ENCODE results near the gene GRIP1.

Gene GRIP1

DNA sequence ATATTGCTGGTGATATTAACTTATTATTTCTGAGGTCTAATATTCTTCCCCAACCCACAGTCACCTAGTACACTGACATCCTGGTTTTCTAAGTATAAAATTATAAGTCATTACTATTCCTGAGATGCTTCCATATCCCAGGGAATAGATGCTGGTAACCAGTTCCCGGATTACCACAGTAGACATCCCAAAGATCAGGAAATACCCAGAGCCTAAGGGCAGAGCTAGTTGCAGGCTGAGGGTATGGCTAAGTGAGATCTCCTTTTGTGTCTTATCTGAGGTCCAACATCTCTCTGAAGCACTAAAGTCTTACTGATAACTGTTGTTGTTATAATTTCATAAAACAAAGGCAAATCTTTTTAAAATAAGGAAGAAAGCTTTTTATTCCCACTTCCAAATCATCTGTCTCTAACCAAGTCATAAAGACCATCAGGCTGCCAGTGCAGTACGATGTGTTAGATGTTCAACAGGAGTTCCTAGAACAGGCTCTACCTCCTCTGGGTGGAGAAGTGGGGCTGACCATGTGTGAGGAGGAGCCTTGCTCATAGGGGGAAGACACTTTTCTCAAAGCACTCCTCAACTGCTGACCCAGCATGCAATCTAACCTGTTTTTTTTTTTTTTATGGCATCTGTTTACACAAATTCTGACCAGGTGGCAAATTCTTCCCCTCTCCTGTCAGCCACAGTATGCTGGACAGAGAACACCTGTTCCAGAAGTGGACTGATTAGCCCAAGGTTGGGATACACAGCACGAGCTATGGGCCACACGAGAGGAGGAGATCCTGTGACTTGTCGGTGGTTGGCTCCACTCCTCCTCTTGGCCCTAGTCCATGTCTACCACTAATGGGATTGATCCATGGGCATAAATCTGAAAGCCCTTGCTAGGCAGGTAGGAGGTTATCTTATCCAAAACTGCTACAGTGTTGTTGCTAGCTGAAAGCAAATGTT lies 16.1 kb upstream of the GRIP1 start:
- DNase-seq (ENCODE audit: extremely low read depth in 1 of 2, low read depth in 1 of 2), result no peak

DNA sequence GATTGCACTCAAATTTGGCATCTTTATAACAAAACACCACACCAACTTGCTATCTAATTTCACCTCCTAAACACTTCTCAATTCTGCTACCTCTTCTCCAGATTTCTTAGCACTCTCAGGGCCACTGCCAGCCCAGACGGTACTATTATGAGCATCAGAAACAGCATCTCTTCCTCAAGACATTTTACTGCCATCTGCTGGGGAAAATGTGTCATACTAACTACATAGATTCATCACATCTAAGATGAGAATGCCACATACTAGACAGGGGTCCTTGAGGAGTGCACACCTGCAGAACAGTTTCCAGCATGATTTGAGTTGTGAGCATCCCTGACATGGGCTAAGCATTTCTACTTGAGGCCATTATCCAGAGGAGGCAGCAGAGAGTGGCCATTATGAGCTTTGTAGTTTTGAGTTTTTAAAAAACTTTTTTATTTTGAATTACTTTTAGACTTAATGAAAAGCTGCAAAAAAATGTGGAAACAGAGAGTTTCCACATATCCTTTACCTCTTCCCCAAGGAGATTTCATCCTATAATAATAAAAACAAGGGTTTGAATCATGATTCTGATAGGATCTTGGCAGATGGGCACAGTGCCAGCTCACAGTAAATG lies 15.1 kb upstream of the GRIP1 start:
- DNase-seq (ENCODE audit: extremely low read depth in 1 of 2, low read depth in 1 of 2), result no peak

- no peak for DNase-seq (ENCODE audit: extremely low read depth in 1 of 2, low read depth in 1 of 2)
Measured at GRCh38 chr12:66692986-66693385, 14.1 kb upstream of the GRIP1 start.

- no peak for DNase-seq (ENCODE audit: extremely low read depth in 1 of 2, low read depth in 1 of 2)
Measured at GRCh38 chr12:66692170-66692569, 13.3 kb upstream of the GRIP1 start.

DNA sequence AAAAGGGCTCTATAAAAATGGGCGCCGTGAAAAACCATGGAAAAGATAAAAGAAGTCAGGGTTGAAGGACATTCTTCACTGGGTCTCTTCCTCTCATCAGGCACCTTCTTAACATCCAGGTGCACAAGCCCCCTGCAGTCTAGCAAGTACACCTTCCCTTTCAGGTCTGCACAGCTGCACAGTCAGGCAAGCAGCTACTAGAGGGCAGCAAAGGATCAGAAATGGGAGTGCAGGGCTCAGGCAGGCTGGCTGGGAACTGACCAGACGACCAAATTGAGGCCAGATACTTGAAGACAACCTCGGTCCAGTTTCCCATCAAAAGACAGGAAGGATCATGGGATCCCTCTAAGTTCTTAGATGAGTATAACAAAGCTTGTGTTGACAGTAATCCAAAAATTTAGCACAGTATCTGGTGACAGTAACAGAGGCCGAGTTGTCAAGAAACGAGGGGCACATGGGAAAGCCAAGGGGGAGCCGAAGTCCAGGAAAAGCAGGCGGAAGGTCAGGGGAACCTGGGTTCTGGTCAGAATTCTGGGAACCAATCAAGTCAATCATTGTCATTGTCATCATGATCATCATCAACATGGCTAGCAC lies 10.1 kb upstream of the GRIP1 start:
- DNase-seq (ENCODE audit: extremely low read depth in 1 of 2, low read depth in 1 of 2), result no peak

DNA sequence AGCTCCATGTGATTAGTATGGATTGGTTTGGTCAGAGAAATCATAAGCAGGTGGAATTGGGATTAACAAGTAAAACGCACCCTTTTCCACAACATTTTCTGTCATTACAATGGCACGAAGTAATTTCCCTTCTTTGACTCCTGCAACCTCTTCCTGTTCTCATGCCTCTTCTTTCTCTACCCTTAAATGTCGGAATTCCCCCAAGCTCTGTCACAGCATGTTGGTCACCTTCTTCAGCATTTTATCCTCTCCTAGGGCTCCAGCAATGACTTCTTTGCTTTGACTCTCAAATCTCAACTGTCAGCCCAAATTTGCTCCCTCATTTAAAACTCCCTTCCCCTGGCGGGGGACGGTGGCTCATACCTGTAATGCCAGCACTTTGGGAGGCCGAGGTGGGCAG lies 5.3 kb upstream of the GRIP1 start:
- DNase-seq (ENCODE audit: extremely low read depth in 1 of 2, low read depth in 1 of 2), result no peak

GRCh38 chr12:66683822-66684221 lies 4.9 kb upstream of the GRIP1 start:
- DNase-seq (ENCODE audit: extremely low read depth in 1 of 2, low read depth in 1 of 2), result no peak

GRCh38 chr12:66683073-66683472 lies 4.2 kb upstream of the GRIP1 start:
- DNase-seq (ENCODE audit: extremely low read depth in 1 of 2, low read depth in 1 of 2), result no peak

- DNase-seq (ENCODE audit: extremely low read depth in 1 of 2, low read depth in 1 of 2), result no peak
Measured at GRCh38 chr12:66679461-66680084, 697 bp upstream of the GRIP1 start.

GRCh38 chr12:66676241-66676640 lies 2.6 kb downstream of the GRIP1 start:
- no peak for DNase-seq (ENCODE audit: extremely low read depth in 1 of 2, low read depth in 1 of 2)

DNA sequence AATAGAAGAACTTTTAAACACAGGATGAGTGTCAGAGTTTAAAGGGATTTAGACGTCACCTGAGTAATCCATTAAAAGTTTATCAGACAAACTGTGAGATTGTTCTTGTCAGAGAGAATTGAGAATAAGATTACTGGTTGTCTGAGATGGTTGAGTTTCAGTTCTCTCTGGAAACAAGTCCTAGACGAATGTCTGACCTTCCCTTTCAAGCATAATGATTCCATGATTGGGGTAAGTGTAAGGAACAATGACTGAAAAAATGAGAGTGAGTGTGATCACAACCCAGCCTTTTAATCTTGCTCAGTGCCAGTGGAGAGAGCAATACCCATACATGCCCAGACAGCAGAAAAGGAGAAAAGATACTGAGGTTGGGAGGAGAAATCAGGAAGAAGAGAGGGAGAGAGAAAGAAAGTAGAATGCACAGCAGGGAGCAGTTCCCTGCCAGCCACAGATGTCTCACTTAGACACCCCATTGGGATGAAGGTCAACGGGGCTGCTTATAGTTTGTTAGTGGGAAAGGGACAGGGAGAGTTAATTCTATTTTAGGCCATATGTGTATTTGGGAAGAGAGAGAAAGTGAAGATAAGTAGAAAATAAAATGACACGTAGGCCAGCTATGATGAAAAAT lies 4.3 kb downstream of the GRIP1 start:
- DNase-seq (ENCODE audit: extremely low read depth in 1 of 2, low read depth in 1 of 2), result no peak

GRCh38 chr12:66669541-66669940 lies 9.3 kb downstream of the GRIP1 start:
- DNase-seq (ENCODE audit: extremely low read depth in 1 of 2, low read depth in 1 of 2), result no peak

GRCh38 chr12:66668311-66668710 lies 10.6 kb downstream of the GRIP1 start:
- DNase-seq (ENCODE audit: extremely low read depth in 1 of 2, low read depth in 1 of 2), result no peak

GRCh38 chr12:66667906-66668305 lies 11.0 kb downstream of the GRIP1 start:
- no peak for DNase-seq (ENCODE audit: extremely low read depth in 1 of 2, low read depth in 1 of 2)

DNA sequence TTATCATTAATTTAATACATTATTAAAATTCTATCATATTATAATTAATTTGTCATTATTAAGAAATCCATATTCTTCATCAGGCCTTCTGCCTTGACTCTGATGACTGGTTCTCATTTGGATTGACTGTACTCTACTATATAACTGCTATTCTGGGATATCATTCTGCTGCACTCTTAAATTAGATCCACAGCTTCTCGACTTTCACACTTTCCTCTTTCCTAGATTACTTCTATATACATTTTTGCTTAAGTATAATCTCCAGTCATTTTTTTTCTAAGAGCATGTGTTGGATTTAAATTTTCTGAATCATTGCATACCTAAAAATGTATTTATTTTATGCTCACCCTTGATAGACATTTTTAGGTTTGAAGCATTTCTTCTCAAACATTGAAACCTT lies 12.4 kb downstream of the GRIP1 start:
- DNase-seq (ENCODE audit: extremely low read depth in 1 of 2, low read depth in 1 of 2), result no peak

- DNase-seq (ENCODE audit: extremely low read depth in 1 of 2, low read depth in 1 of 2), result no peak
Measured at GRCh38 chr12:66665435-66665985, 13.4 kb downstream of the GRIP1 start.

GRCh38 chr12:66664076-66664475 lies 14.8 kb downstream of the GRIP1 start:
- DNase-seq (ENCODE audit: extremely low read depth in 1 of 2, low read depth in 1 of 2), result no peak

- no peak for DNase-seq (ENCODE audit: extremely low read depth in 1 of 2, low read depth in 1 of 2)
Measured at GRCh38 chr12:66663611-66664010, 15.3 kb downstream of the GRIP1 start.

- no peak for DNase-seq (ENCODE audit: extremely low read depth in 1 of 2, low read depth in 1 of 2)
Measured at GRCh38 chr12:66662729-66663128, 16.1 kb downstream of the GRIP1 start.

DNA sequence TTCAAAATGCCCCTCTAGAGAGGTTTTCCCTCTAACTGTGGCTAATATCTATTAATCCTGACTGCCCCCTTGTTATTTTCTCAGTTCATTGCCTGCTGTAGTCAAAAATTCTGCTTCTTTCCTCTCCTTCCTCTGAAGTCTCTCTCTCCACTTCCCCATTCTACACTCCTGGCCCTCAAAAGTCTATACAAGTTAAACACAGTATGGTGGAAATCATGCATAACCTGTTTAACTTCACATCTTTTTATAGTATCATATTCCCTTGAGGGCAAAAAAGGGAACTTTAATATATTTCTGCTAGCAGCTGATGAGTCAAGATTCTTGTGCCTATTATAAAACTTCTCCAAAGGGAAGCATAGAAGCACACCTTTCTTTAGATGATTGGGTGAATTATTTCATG lies 16.7 kb downstream of the GRIP1 start:
- no peak for DNase-seq (ENCODE audit: extremely low read depth in 1 of 2, low read depth in 1 of 2)

- no peak for DNase-seq (ENCODE audit: extremely low read depth in 1 of 2, low read depth in 1 of 2)
Measured at GRCh38 chr12:66661357-66661756, 17.5 kb downstream of the GRIP1 start.

Measured in stimulated activated CD8-positive, alpha-beta memory T cell treated with anti-CD3 and anti-CD28 coated beads, Interleukin-7, amount 100 ng/mL, for 48 hours (primary cell).